ENCODE data around the gene OAF.

The OAF gene

DNA sequence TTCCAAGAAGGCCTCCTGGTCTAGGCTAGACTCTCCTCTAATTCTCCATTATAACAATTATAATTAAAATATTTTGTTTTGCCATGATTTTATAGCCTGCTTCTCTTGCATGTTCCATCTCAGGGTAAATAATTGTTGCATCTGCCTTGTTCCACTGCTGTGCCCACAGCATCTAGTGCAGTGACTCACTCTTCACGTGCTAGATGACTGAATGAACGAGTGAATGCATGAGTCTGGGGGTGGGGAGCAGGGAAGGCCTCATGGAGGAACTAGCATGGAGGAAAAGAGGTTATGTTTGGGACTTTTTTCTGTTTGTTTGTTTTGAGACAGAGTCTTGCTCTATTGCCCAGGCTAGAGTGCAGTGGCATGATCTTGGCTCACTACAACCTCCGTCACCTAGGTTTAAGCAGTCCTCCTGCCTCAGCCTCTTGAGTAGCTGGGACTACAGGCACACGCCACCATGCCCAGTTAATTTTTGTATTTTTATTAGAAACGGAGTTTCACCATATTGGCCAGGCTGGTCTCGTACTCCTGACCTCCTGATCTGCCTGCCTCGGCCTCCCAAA, 5.2 kb upstream of the OAF start:
- DNase-seq: no peak

DNA sequence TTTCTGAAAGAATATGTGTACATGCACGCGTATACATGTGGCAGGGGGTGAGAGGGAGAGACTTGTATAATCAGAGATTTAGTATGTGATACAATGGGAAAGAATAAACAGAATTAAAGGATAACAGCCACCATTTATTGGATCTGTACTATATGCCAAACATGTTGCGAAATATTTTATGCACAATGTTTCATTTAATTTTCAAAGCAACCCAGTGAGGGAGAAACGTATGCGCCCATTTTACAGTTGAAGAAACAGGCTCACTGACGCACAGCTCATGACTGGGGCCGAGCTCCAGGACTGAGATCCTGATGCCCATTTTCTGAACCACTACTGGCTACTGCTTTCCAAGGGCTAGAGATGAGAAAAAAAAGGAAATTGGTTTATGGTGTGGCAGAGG, 3.3 kb upstream of the OAF start:
- no peak for DNase-seq

DNA sequence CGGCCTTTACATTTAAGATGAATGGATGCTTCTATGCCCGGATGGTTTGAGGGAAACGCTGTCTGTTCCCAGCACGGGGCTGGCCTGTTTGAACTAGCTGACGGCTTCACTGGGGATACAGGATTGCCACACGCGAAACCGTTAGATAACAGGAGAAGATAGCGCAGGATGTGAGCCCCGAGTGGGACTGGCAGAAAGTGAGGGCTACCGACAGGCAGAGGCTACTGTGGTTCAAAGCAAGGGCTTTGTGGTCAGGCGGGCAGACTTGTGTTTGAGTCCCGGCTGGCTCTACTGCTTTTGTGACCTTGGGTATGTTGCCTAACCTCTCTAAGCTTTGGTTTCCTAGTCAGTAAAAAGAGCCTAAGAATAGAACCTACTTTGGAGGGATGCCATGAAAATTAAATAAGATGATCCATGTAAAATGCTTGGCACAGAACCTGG, 2.8 kb upstream of the OAF start:
- no peak for DNase-seq

DNA sequence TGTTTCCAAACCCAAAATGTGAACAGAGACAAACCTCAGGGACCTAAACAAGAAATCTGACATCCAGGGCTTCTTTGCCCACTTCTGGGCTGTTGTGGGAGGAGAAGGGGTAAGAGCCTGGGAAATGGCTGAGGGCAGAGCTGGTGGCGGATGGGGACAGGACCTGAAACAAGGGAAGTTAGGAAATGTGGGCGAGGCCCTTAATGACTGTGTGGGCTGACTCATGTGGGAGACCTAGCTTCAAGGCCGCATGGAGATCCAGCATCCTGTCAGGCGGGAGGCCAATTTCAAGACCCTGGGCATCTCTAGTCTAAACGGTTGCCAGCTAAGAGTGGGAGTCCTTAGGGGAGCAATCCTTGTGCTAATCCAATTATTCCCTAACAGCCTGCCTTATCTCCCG, 2.1 kb upstream of the OAF start:
- DNase-seq: no peak

DNA sequence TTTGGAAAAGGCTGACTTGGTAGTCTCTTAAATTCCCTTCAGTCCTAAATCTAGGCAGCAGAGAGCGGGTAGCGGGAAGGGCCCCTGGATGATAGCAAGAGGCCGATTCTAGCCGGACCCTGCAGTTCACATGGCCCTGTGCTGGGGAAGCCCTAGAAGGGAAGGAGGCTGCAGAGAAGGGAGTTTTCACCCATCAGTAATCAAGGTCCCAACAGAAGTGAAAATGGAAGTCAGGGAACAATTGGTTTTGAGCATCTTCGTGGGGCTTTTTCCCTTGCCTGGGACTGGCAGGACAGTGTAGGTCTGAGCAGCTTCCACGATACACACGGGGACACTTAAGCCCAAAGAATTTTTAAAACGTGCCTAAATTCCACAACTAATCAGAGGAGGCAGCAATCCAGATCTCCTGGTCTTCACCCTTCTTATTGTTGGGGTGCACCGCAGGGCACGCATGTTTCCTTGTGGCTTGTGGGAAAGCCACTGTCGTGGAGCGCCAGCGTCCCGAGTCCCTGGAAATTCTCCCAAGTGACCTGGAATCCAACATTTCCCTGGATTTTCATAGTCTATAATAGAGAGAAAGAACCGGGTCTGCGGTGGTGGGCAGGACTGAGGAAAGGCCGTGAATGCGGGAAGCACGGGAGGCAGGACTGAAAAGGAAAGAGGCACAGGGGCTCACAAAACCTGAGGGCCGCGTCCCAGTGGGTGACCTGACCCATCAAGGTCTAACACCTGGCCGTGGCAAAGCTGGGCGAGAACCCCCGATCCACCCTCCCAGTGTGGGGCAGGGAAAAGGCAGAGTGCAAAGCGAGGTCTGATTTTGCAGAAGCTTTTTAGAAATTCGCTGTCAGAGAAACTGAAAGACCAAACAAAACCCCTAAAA, 846 bp upstream of the OAF start:
- no peak for DNase-seq

DNA sequence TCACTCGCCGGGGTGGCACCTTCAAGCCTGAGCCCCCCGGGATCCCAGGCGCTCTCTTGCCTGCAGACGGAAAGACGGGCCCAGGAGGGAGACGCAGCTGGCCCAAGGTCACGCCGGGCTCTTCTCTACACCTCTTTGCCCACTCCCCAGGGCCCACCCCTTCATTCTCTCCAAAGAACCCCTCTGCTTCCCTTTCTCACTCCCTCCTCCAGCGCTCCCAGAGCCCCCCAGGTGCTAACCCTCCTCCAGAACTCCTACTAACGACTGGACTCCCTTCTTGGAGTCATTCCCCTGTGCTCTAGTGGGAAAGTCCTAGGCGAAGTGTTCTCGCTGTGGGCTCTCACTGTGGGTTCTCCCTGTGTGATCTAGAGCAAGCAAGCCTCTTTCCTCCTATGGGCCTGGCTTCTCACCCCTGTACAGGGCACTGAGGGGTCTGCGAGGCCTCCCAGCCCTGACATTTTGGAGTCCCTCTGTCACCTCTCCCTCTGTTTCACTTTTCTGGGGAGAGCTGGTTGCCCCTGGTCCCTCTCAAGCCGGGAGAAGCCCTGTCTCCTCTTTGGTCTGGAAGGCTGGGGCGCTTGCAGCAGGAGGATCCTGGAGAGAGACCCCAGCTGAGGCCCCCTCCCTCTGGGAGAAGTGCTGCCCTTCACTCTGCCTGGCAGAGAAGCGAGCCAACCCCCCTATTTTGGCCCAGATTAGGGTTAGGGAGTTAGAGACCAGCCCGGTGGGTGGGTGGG, 858 bp downstream of the OAF start:
- peak in 1 of 2 experiments; percentile 54 for DNase-seq

GRCh38 chr11:120212259-120212878, 1.5 kb downstream of the OAF start:
- DNase-seq: no peak

GRCh38 chr11:120212926-120213325, 2.1 kb downstream of the OAF start:
- no peak for DNase-seq

- no peak for DNase-seq
These were observed 3.7 kb downstream of the OAF start for GRCh38 chr11:120214581-120214980.

DNA sequence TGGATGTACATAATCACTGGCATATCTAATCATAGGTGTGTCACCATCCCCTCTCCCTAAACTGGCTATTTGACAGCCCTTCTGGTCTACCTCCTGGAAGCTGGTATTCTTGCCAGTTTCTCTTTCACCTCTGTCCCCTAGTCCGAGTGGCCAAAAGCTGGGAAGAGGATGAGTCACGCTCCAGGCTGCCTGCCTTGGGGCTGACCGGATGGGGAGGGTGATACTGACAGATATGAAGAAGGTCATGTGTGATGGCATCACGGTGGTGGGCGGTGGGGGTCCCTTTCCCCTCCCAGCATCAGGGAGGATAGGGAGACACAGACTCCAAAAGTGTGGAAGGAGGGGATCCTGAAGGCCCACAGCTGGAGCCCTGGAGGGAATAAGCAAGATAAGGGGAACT, 4.8 kb downstream of the OAF start:
- DNase-seq: no peak

- no peak for DNase-seq
These were observed 5.7 kb downstream of the OAF start for GRCh38 chr11:120216426-120217102.

DNA sequence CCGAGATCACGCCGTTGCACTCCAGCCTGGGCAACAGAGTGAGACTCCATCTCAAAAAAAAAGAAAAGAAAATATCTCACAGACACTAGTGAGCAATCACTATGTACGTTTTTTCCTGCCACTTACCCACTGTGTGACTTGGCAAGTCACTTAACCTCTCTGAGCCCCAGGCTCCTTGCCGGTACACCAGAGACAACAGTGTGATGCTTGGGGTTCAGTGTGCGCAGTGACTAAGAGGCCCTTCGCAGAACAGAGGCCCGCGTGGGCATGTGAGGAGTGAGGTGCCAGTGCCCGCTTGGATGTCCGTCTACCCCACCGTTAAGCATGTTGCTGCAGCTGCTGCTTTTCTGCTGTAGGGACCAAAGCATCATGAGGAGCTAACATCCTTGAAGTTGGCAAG, 6.7 kb downstream of the OAF start:
- no peak for DNase-seq

DNA sequence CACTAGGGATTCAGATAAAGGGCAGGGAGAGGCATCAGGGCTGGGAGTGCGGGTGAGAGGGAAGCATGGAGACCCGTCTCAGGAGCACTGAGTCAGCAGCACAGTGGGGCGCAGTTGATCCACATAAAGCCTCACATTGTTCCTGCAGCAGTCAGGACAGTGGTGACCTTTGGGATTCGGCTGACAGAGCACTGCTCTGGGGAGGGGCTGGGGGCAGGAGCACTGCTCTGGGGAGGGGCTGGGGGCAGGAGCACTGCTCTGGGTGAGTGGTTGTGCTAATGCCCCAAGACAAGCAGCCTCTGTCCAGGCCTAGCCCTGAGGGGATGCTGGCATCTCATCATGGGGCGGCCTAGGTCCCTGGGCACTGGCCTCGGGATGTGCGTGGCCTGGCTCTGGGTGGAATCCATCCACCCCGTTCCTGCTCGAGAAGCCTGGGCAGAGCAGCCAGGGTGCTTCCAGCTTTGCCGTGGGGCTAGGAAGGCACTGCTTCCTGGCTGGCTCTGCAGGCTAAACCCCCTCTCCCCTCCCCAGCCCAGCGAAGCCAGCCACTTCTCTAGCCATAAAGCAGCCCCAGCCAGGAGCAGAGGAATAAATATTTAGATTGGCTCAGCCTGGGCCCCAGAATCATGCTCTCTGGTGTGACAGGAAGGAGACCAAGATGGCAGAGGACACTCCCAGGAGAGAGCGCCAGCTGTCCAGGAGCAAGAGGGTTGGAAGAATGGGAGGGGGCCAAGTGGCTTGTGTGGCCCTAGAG, 7.3 kb downstream of the OAF start:
- no peak for DNase-seq

DNA sequence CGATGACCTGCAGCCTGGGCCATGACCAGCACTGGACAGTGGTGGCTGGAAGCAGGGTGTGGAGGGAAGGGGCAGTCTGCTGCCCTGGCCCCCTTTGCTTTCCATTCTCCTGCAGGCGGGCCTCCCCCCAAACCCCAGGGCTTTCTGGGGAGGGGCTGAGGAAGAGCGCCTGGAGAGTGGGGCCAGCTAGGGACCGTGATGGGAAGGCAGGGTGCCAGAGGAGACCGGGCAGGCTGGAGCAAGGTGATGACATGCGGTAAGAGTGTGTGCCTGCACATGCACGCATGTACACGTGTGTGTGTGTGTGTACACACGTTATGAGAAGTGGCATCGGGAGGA, 7.8 kb downstream of the OAF start:
- no peak for DNase-seq

- no peak for DNase-seq
These were observed 8.6 kb downstream of the OAF start for GRCh38 chr11:120219232-120219937.

- no peak for DNase-seq
These were observed 9.3 kb downstream of the OAF start for GRCh38 chr11:120219938-120220746.

DNA sequence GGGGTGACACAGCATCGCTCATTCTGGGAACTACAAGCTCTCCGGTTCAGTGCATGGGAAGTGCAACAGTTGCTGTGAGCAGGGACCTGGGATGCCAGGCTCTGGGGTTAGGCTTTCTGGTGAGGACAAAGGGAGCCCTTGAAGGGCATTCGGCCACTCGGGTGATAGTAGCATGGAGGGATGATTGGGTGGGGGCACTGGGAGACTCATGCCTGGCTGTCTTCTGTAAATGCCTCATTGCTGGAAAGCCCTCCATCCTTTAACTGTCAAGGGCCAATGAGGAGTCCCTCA, 9.9 kb downstream of the OAF start:
- no peak for DNase-seq

DNA sequence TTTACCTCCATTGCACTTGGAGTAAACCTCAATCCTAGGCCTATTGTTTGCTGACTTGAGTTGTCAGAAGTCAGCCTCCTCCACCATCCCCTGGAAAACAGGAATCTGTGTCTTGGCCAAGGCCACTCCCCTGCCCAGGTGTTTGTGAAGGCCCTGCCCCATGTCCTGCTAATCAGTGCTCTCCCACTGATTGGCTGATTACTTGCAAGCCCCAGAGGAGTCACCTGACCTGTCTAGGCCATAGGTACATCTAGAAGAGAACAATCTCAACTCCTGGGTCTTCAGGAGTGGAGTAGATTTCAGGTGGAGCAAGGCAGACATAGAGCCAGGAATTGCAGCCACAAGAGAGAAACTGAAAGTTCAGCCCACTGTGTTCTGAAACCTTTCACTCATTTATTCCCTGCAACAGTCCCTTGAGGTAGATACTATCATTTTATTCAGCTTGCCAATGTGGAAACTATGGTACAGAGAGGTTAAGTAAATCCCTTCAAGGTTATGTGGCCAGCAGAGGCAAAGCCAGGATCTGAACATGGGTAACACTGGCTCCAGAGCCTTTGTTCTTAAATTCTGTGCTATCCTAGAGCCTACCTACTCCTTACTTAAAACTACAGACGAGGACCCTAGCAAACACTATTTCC, 10.4 kb downstream of the OAF start:
- DNase-seq: no peak

- no peak for DNase-seq
These were observed 12.1 kb downstream of the OAF start for GRCh38 chr11:120222916-120223315.

DNA sequence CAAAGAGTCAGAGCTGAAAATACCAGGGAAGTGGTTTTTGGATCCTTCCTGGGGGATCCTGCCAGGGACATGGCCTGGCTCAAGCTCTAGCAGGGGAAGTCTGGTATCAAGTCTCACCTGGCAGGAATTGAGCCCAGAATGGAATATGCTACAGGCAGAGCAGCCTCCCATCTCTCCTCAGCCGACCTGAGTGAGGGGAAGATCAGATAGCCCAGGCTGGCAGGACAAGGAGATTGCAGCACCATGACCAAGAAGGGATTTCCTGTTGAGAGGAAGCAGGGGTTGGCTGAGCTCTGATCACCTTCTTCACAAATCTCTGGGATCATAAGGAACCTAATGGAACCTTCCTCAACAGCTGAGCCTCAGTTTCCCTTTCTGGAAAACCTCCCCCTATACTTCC, 13.0 kb downstream of the OAF start:
- no peak for DNase-seq
